ENCODE data around the gene E2F8. TPM values are rescaled to one million over a fixed set of nuclear protein-coding genes. Genes with fewer than 3 reads are reported as not detected.

Gene E2F8
- total RNA-seq, 5 donors from 2014 or later (not counting 1 experiment from before 2014, with no cell fraction given), result 0.12 to 0.56 (median 0.26) TPM

DNA sequence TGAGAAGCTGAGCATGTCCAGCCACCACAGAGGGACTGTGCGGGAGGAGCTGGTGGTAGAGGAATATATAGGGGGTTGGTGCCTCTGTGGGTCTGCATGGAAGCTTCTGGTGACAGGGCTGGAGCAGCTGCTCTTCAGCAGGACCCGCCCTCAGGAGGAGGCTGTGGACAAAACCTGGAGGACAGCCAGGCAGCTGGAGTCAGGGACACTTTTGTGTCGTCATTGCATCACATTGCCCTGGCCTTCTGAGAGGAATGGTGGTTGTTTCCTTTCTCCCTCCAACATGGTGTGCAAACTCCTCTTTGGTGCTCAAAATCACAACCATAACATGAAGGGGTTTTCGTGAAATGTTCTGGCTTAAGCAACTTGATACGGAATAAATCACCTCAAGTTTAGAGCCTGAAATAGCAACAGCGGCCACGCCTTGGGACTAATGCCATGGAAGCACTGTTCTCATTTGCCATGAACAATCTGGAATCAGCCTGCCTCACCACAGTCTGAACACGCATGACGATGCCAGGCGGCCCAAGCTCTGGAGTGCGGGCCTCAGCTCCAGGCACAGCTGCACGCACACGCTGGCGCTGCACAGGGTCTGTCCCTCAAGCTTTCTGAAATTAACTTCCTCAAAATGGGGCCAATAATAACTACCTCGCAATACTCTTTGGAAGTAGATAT is 21.8 kb downstream of the E2F8 start:
- no peak overlapping the region for H3K4me3 ChIP-seq (ENCODE audit: control insufficient read depth in 1 of 2, extremely low read depth in 1 of 2, low read length in 1 of 2)
- no peaks in the 10 kb centered on the region for H3K9me3 ChIP-seq
- H3K4me1 ChIP-seq (ENCODE audit: control insufficient read depth in 1 of 2, extremely low read depth in 1 of 2, insufficient read depth in 2 of 2, low read length in 2 of 2), result no peaks in the 10 kb centered on the region
- WGBS (ENCODE audit: insufficient coverage), result 94% methylated on average over 9 of the region's 15 CpGs
- Mint-ChIP-seq H3K36me3 (no peaks in the 10 kb centered on the region), H3K27ac (no peak overlapping the region), H3K27me3 (peaks cover 1 to 10% of the 10 kb centered on the region in 2 donors), H3K4me3 (no peak overlapping the region), H3K9me3 (no peaks in the 10 kb centered on the region), H3K4me1 (no peaks in the 10 kb centered on the region)
- CTCF ChIA-PET, result no interaction called here
- no peaks in the 10 kb centered on the region for H3K36me3 ChIP-seq (ENCODE audit: control insufficient read depth in 2 of 2, extremely low read depth in 1 of 2, insufficient read depth in 1 of 2, low read length in 1 of 2)
- H3K27ac ChIP-seq (ENCODE audit: low read length), result no peak overlapping the region
- DNase-seq (no peak), ATAC-seq (replicated peaks in 1 of 4) (no peak)
- H3K27me3 ChIP-seq (replicated peaks in 1 of 2; ENCODE audit: control insufficient read depth in 2 of 2, extremely low read depth in 1 of 2, insufficient read depth in 2 of 2, low read length in 1 of 2), result peaks cover 0 to 4% of the 10 kb centered on the region in 2 experiments
- POLR2A ChIA-PET, result no interaction called here

DNA sequence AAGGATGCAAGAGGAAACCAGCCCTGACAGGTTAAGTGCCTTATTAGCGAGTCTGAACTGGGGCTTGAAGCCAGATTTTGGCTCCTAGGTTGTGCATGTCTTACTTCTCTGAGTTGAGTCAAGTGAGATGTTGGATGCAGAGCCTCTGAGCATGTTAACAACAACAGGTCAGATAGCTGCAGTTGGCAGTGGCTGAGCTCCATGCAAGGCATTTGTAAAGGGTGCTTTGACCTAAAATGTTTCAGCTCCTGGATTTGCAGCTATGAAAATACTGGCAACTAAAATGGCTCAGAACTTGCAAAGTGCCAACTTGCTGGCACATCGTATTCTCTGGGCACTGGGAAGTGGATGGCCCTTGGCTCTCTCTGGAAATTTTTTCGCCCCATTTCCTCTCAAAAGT is 22.5 kb downstream of the E2F8 start:
- Mint-ChIP-seq H3K36me3 (no peaks in the 10 kb centered on the region), H3K9me3 (no peaks in the 10 kb centered on the region), H3K4me3 (no peak overlapping the region), H3K4me1 (no peaks in the 10 kb centered on the region), H3K27ac (no peak overlapping the region), H3K27me3 (peaks cover 7 to 10% of the 10 kb centered on the region in 2 donors)
- no peaks in the 10 kb centered on the region for H3K4me1 ChIP-seq (ENCODE audit: control insufficient read depth in 1 of 2, extremely low read depth in 1 of 2, insufficient read depth in 2 of 2, low read length in 2 of 2)
- no peak overlapping the region for H3K27ac ChIP-seq (ENCODE audit: low read length)
- no peaks in the 10 kb centered on the region for H3K36me3 ChIP-seq (ENCODE audit: control insufficient read depth in 2 of 2, extremely low read depth in 1 of 2, insufficient read depth in 1 of 2, low read length in 1 of 2)
- no peak overlapping the region for H3K4me3 ChIP-seq (ENCODE audit: control insufficient read depth in 1 of 2, extremely low read depth in 1 of 2, low read length in 1 of 2)
- ChIA-PET CTCF (no interaction called here), POLR2A (no interaction called here)
- 93% methylated on average over 2 of the region's 3 CpGs for WGBS (ENCODE audit: insufficient coverage)
- H3K27me3 ChIP-seq (replicated peaks in 1 of 2; ENCODE audit: control insufficient read depth in 2 of 2, extremely low read depth in 1 of 2, insufficient read depth in 2 of 2, low read length in 1 of 2), result peaks cover 0 to 4% of the 10 kb centered on the region in 2 experiments
- no peaks in the 10 kb centered on the region for H3K9me3 ChIP-seq
- DNase-seq (no peak), ATAC-seq (replicated peaks in 1 of 4) (no peak)

DNA sequence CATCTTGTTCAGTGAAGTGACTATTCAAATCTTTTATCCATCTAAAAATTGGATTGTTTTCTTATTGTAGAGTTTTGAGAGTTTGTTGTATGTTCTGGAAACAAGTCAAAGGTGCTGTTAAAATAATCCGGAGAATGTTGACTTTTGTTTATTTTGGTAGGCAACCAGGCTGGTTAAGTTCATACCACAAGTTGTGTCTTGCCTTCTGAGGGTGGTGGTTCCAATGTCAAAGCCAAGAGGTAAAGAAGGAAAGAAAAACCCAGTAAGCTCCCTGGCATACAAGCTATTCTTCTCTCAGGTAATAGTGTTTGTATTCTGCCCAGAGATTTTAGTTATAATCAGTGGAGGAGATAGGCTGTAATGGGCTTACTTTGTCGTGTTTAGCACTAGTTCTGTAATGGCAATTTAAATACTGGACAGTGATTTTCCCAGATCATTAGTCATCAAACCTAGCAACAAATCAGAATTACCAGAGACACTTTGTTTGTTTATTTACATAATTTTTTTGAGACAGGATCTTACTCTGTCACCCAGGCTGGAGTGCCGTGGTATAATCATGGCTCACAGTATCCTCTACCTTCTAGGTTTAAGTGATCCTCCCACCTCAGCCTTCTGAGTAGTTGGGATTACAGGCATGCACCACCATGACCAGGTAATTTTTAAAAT is 23.9 kb downstream of the E2F8 start:
- Histone ChIP-seq H3K36me3 (ENCODE audit: control insufficient read depth in 2 of 2, extremely low read depth in 1 of 2, insufficient read depth in 1 of 2, low read length in 1 of 2) (no peaks in the 10 kb centered on the region), H3K4me1 (ENCODE audit: control insufficient read depth in 1 of 2, extremely low read depth in 1 of 2, insufficient read depth in 2 of 2, low read length in 2 of 2) (no peaks in the 10 kb centered on the region), H3K9me3 (no peaks in the 10 kb centered on the region), H3K4me3 (ENCODE audit: control insufficient read depth in 1 of 2, extremely low read depth in 1 of 2, low read length in 1 of 2) (no peak overlapping the region), H3K27ac (ENCODE audit: low read length) (no peak overlapping the region), H3K27me3 (replicated peaks in 1 of 2; ENCODE audit: control insufficient read depth in 2 of 2, extremely low read depth in 1 of 2, insufficient read depth in 2 of 2, low read length in 1 of 2) (peaks cover 0 to 4% of the 10 kb centered on the region in 2 experiments)
- DNase-seq (no peak), ATAC-seq (replicated peaks in 1 of 4) (no peak)
- Mint-ChIP-seq H3K27ac (no peak overlapping the region), H3K27me3 (peaks cover 12 to 14% of the 10 kb centered on the region in 2 donors), H3K36me3 (no peaks in the 10 kb centered on the region), H3K4me1 (no peaks in the 10 kb centered on the region), H3K9me3 (no peaks in the 10 kb centered on the region), H3K4me3 (no peak overlapping the region)
- ChIA-PET POLR2A (no interaction called here), CTCF (interaction anchor here in 1 of 2 donors (0.6 kb wide), 1 partner anchor 12 kb away, joined by 5 read pairs; no protein-coding TSS in a partner anchor)
- 100% methylated on average over 1 of the region's 3 CpGs for WGBS (ENCODE audit: insufficient coverage)

DNA sequence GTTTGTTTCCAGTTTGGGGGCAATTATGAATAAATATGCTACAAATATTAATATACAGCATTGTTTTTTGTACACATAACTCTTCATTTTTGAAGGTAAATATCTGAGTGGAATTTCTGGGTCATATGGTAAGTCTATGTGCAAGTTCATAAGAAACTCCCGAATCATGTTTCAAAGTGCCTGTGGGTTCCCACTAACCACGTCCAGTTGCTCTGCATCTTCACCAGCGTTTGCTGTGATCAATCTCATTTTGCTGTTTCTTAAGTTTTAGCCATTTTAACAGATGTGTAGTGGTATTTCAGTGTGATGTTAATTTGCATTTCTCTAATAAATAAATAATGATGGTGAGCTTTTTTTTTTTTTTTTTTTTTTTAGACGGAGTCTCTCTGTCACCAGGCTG is 24.7 kb downstream of the E2F8 start:
- peaks cover 12 to 15% of the 10 kb centered on the region in 2 donors for H3K27me3 Mint-ChIP-seq
- Histone ChIP-seq H3K27me3 (replicated peaks in 1 of 2; ENCODE audit: control insufficient read depth in 2 of 2, extremely low read depth in 1 of 2, insufficient read depth in 2 of 2, low read length in 1 of 2) (peaks cover 0 to 4% of the 10 kb centered on the region in 2 experiments), H3K27ac (ENCODE audit: low read length) (no peak overlapping the region), H3K4me3 (ENCODE audit: control insufficient read depth in 1 of 2, extremely low read depth in 1 of 2, low read length in 1 of 2) (no peak overlapping the region), H3K9me3 (no peaks in the 10 kb centered on the region), H3K4me1 (ENCODE audit: control insufficient read depth in 1 of 2, extremely low read depth in 1 of 2, insufficient read depth in 2 of 2, low read length in 2 of 2) (no peaks in the 10 kb centered on the region), H3K36me3 (ENCODE audit: control insufficient read depth in 2 of 2, extremely low read depth in 1 of 2, insufficient read depth in 1 of 2, low read length in 1 of 2) (no peaks in the 10 kb centered on the region)
- H3K4me3 Mint-ChIP-seq, result no peak overlapping the region
- no peaks in the 10 kb centered on the region for H3K9me3 Mint-ChIP-seq
- H3K4me1 Mint-ChIP-seq, result no peaks in the 10 kb centered on the region
- POLR2A ChIA-PET, result interaction anchor here in 1 of 2 donors (0.6 kb wide), 1 partner anchor 14 kb away, joined by 5 read pairs; no protein-coding TSS in a partner anchor
- H3K27ac Mint-ChIP-seq, result no peak overlapping the region
- CTCF ChIA-PET, result interaction anchor here (0.6 kb wide), 3 partner anchors 11 to 335 kb away, joined by 3 to 5 read pairs (median 4); no protein-coding TSS in a partner anchor
- DNase-seq (no peak), ATAC-seq (replicated peaks in 1 of 4) (no peak)
- no peaks in the 10 kb centered on the region for H3K36me3 Mint-ChIP-seq
- WGBS (ENCODE audit: insufficient coverage), result 80% methylated on average over 1 of the region's 4 CpGs

DNA sequence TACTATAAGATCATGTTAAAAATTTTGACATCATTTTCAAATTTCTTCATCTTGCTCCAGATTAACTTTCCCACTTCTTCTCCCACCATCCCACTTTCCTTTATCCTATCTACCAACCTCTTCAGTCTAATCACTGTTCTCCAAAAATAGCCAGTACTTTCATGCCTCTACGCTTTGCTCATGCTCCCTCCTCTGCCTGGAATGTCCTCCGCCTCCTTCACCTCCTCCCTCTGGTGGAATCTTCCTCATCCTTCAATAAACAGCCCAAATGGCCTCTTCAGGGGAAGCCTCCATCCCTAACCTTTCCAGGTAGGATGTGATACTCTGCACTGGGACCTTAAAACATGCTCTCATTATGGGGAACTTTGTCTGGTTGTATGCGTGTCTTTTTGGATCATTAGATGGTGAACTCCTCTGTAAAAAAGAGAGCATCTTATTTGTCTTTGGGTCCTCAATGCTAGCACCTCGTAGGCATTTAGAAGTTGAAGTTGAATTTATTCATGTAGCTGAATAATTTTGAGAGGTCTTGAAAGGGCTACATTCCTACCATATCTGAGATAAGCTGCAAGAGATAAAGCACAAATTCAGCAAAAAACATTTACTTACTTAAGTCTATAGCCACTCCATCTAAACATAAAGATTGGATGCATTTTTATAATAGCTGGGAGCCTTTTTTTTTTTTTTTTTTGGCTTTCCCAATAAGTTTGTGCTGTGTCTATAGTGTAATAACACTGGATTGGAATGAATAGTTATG is 31.0 kb downstream of the E2F8 start:
- no peaks in the 10 kb centered on the region for H3K36me3 ChIP-seq (ENCODE audit: control insufficient read depth in 2 of 2, extremely low read depth in 1 of 2, insufficient read depth in 1 of 2, low read length in 1 of 2)
- ATAC-seq (replicated peaks in 1 of 4), result no peak
- H3K9me3 Mint-ChIP-seq, result no peaks in the 10 kb centered on the region
- no peaks in the 10 kb centered on the region for H3K4me1 Mint-ChIP-seq
- peaks cover 13 to 35% of the 10 kb centered on the region in 2 donors for H3K27me3 Mint-ChIP-seq
- H3K4me3 ChIP-seq (ENCODE audit: control insufficient read depth in 1 of 2, extremely low read depth in 1 of 2, low read length in 1 of 2), result no peak overlapping the region
- ChIA-PET POLR2A (no interaction called here), CTCF (interaction anchor here in 1 of 2 donors (0.6 kb wide), 1 partner anchor 71 kb away, joined by 3 read pairs; no protein-coding TSS in a partner anchor)
- H3K27ac ChIP-seq (ENCODE audit: low read length), result no peak overlapping the region
- no peaks in the 10 kb centered on the region for H3K4me1 ChIP-seq (ENCODE audit: control insufficient read depth in 1 of 2, extremely low read depth in 1 of 2, insufficient read depth in 2 of 2, low read length in 2 of 2)
- H3K27ac Mint-ChIP-seq, result no peak overlapping the region
- H3K36me3 Mint-ChIP-seq, result no peaks in the 10 kb centered on the region
- H3K4me3 Mint-ChIP-seq, result no peak overlapping the region
- no peaks in the 10 kb centered on the region for H3K9me3 ChIP-seq
- WGBS (ENCODE audit: insufficient coverage), result 91% methylated on average over 3 of the region's 4 CpGs
- DNase-seq, result no peak
- peaks cover 2 to 6% of the 10 kb centered on the region in 2 experiments for H3K27me3 ChIP-seq (replicated peaks in 1 of 2; ENCODE audit: control insufficient read depth in 2 of 2, extremely low read depth in 1 of 2, insufficient read depth in 2 of 2, low read length in 1 of 2)

DNA sequence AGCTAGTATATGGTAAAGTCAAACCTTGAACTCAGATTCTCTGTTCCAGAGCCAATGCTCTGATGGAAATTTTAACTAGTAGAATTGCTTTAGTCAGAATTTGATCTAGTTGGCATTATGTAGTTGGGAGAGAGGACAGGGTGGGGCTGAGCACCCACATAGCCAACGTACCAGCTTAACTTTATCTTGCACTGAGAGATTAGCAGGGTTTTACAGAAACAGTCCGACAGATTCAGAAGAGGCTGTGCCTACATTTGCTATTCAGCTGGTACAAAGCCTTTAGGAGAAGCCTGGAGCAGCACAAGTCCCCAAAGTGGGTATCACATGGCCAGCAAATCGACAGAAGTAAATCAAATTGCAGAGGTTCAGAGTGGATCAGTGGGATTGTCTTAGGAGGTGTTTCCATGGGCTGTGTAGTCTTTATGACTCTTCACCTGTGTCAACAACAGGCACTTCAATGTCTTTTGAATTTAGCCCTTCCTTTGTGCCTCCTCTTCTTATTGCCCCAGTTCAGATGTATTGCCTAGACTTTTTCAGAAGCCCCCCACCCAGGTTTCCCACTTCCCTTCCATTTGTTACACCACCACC is 31.7 kb downstream of the E2F8 start:
- no peak for ATAC-seq (replicated peaks in 1 of 4)
- Histone ChIP-seq H3K27ac (ENCODE audit: low read length) (no peak overlapping the region), H3K36me3 (ENCODE audit: control insufficient read depth in 2 of 2, extremely low read depth in 1 of 2, insufficient read depth in 1 of 2, low read length in 1 of 2) (no peaks in the 10 kb centered on the region), H3K9me3 (no peaks in the 10 kb centered on the region), H3K27me3 (replicated peaks in 1 of 2; ENCODE audit: control insufficient read depth in 2 of 2, extremely low read depth in 1 of 2, insufficient read depth in 2 of 2, low read length in 1 of 2) (peaks cover 2 to 5% of the 10 kb centered on the region in 2 experiments), H3K4me1 (ENCODE audit: control insufficient read depth in 1 of 2, extremely low read depth in 1 of 2, insufficient read depth in 2 of 2, low read length in 2 of 2) (no peaks in the 10 kb centered on the region), H3K4me3 (ENCODE audit: control insufficient read depth in 1 of 2, extremely low read depth in 1 of 2, low read length in 1 of 2) (no peak overlapping the region)
- H3K27ac Mint-ChIP-seq, result no peak overlapping the region
- H3K27me3 Mint-ChIP-seq, result peaks cover 10 to 35% of the 10 kb centered on the region in 2 donors
- no peaks in the 10 kb centered on the region for H3K9me3 Mint-ChIP-seq
- CTCF ChIA-PET, result no interaction called here
- no peak for DNase-seq
- H3K4me3 Mint-ChIP-seq, result no peak overlapping the region
- no peaks in the 10 kb centered on the region for H3K36me3 Mint-ChIP-seq
- H3K4me1 Mint-ChIP-seq, result no peaks in the 10 kb centered on the region
- POLR2A ChIA-PET, result no interaction called here
- WGBS (ENCODE audit: insufficient coverage), result 88% methylated on average over 2 of the region's 3 CpGs

Measured in T-cell (primary cell).